Activated CD4-positive, alpha-beta T cell treated with anti-CD3 and anti-CD28 coated beads, Interleukin-2, amount 50 U/mL, for 4 hours (primary cell): ENCODE results near the gene EPSTI1.
"Not testable (repeated sequence)": the region's sequence is repeated elsewhere in the genome, so short reads cannot be mapped to it uniquely, and the experiment has no call there.

Experiments used
- DNase-seq, 2 experiments: peaks; one replicate each; pipeline ENCODE4 v3.0.0-alpha.2; 2020

Gene EPSTI1

GRCh38 chr13:42883771-42884467 lies 108.1 kb downstream of the EPSTI1 start:
- DNase-seq, result no peak

DNA sequence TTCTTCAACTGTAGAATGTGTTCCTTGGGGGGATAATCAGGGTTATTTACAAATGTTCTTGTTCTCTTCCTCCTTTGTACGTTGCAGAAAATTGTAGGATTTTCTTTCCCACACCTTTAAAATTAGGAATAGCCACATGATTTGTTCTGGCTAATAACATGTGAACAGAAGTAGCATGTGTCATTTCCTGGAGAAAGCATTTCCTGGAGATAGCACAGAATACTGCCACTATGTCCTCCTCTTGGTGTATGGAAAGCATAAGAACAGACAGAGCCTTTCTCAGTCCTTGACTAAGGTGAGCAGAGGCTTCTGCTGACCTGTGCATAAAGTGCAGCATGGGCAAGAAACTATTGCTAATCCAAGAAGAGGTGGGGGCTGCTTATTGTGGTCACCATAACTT lies 108.9 kb downstream of the EPSTI1 start:
- DNase-seq, result no peak

GRCh38 chr13:42880056-42880605 lies 111.9 kb downstream of the EPSTI1 start:
- no peak for DNase-seq

DNA sequence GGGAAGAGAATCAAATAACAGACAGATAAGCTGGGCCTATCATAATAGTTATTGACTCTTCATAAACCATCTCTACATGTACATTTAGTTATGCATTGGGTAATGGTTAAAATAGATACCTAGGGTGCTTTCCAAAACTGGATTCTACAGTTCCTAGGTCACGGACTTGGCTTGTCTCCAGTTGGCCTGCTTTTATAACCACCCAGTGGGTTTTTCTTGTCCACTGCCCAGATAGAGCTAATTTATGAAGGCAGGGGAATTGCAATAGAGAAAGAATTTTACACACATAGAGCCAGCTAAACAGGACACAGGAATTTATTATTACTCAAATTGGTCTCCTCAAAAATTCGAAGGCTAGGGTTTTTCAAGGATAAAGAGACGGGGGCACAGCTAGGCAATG lies 113.3 kb downstream of the EPSTI1 start:
- no peak for DNase-seq

- no peak for DNase-seq
Measured at GRCh38 chr13:42876887-42877545, 115.0 kb downstream of the EPSTI1 start.

GRCh38 chr13:42876270-42876714 lies 115.7 kb downstream of the EPSTI1 start:
- DNase-seq, result no peak

- no peak for DNase-seq
Measured at GRCh38 chr13:42875475-42876269, 116.4 kb downstream of the EPSTI1 start.

GRCh38 chr13:42874221-42874620 lies 117.8 kb downstream of the EPSTI1 start:
- DNase-seq, result no peak

GRCh38 chr13:42873081-42873480 lies 119.0 kb downstream of the EPSTI1 start:
- no peak for DNase-seq

- DNase-seq, result no peak
Measured at GRCh38 chr13:42867232-42867631, 124.8 kb downstream of the EPSTI1 start.

DNA sequence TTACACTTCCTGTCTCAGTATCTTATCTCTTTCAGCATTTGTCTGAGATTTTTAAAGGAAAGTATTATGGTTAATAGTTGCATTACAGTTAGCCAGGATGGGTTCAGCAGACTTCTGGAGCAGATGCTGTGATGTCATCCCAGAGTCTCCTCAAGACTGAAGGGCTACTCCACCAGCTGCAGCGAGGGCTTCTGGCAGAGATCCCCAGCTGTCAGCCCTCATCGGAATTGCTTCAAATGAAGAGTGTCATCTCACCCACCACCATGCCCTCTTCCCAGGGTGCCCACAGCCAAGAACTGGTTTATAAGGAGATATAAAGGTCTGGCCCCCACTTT lies 126.3 kb downstream of the EPSTI1 start:
- DNase-seq, result no peak

DNA sequence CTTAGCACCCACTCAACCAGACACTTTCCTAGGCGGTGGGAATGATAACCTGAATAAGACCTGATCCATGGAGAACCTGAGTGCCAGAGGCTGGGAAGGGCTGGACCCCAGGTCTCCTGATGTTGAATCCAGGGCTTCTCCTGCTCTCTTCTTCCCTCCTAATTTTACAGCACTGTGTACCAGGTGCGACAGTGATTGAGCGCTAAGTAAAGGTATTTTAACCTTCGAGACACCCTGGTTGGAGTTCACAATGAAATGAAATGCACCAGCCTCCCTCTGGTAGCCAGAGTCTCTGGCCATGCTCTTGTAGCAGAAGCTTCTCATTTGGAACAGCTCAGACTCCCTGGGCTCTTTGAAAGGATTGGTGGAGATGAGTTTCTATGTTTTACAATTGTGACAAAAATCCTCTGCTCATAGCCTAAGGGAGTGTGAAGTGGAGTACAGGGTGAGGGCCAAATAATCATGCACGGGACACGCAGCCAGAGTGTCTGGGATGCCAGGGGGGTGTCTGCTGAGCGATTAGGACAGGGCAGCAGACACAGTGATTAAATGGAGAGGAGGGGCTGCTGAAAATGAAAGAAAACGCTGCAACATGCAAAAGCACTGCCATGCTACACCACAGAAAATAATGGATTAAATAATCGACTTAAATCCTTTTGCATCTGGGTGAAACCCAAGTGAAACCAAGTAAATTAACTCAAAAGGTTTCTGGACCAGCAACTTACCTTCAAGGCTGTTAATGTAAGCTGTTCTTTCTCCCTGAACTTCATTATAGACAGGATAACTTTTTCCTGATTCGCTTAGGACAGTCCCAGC lies 126.9 kb downstream of the EPSTI1 start:
- DNase-seq, result no peak

DNA sequence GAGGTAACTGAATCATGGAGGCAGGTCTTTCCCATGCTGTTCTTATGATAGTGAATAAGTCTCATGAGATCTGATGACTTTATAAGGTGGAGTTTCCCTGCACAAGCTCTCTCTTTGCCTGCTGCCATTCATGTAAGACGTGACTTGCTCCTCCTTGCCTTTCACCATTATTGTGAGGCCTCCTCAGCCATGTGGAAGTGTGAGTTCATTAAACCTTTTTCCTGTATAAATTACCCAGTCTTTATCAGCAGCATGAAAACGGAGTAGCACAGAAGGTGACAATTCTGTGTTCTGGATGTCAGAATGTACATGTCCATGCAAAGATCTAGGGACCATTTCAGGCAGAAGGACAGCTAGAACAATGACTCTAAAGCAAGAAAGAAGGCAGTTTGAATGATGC lies 129.7 kb downstream of the EPSTI1 start:
- not testable (repeated sequence) for DNase-seq

- no peak for DNase-seq
Measured at GRCh38 chr13:42860485-42860884, 131.6 kb downstream of the EPSTI1 start.

DNA sequence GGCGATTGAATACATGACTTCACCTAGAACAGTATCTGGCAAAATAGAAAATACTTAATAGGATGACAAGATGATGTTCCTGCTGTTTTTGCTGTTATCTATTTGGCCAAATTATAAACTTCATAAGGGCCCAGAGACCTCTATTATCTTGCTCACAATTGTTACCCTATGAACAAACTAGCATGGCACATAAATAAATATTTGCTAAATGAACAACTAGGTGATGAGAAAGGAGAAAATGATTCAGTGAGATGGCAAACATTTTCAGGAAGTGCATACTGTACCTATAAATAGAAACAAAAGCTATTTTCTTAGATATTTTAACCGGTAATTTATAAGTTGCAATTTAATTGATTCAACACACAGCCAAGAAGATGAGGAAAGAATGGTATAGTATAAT lies 132.3 kb downstream of the EPSTI1 start:
- no peak for DNase-seq

DNA sequence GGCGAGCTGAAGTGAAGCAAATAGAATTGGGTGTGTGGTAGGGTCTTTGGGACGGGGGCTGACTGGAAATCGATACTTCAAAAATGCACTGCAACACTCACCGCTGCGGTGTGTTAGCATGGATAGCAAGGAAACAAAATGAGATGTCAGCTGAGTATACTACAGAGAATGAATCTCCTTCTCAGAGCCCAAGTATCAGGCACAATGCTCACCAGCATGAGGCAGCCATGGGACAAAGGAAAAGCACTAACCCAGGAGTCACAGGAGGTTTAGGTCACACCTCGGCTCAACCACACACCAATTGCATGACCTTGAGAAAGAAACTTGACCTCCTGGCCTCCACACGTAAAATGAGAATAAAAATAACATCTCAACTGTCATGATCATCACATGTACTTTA lies 136.6 kb downstream of the EPSTI1 start:
- no peak for DNase-seq

- no peak for DNase-seq
Measured at GRCh38 chr13:42852136-42852535, 139.9 kb downstream of the EPSTI1 start.

DNA sequence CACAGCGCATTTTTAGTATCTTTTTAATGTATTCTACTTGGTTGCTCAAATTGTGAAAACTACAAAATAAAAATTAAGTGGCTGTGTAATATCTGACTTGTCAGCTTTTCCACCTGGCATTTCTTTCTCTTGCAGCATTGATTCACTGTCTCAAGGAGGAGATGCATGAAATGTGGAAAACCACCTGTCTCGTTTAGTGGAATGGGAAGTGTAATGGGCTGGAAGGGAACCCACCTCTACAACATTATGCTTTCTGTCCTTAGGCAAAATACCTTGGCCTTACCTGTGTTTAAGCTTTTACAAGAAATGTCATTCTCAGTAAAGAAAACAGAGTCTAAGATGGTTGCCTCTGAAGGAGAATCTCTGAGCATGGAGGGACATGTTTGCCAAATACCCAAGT lies 142.8 kb downstream of the EPSTI1 start:
- no peak for DNase-seq

DNA sequence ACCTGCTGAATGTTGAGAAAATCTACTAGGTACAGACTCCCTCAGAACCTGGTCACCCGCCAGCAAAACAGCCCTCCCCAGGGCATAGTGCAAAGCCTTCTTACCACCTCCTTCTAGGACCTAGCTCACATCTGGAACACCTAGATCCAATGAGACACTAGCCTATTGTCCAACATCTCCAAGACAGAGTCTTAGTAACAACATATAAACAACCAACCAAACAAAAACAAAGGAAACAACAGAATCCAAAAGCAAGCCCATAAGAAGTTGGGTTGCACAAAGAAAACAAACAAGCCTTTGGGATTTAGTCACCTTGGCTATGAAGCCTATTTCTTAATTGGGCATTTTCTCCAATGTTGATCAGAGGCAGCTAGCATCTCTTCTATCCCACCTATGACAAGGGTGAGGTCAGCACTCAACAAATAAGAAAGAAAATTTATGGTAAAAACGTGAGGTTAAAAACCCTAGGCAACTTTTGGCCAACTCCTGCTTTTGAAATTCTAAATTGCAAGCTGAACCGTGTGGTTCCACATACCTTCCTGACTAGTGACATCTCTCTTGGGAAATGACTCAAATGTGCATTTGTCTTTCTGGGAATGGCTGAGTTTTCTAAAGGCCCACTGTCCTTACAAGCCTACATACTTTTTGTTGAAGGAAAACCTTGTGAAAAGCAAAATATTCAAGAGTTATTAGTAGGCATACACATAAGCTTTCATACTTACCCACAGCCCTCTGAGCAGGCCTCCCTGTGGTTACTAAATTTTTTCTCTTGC lies 144.0 kb downstream of the EPSTI1 start:
- no peak for DNase-seq

DNA sequence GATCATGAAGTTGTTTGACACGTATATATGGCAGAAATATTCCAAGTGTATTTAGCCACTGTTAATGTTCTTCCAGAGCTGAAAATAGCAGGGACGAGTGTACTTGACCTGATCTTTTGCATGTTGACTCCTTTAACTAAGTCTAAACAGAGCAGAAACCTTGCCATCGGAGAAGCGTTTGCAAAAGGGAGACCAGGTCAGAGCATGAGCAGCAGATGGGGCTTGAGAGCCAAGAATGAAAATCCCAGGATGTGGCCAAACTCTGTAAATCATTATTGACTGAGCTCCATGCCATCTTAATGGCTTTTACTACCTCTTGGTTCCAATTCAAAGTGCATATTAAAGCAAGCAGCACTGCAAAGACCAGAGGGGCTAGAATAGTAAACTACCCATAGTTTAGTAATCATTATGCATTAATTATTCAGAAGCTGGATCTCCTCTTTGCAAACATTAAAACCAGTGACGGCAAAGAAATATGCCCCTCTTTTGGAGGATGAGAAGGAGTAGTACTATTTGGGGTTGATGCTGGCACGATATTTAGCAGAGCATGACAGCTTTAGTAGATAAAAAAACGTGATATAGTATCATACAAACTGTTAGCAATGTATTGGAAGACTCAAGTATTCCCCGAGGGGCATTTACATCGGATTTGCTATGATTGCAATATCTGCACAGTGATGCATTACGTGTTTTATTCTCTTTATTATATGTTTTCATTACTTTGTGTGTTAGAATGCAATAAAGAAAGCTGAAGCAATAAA lies 154.9 kb downstream of the EPSTI1 start:
- DNase-seq, result no peak
